CD14-positive monocyte (primary cell): Measurements from ENCODE around the gene STN1. TPM values are rescaled to one million over a fixed set of nuclear protein-coding genes. Genes with fewer than 3 reads are reported as not detected.

Experiments
- DNase-seq, 3 donors: peaks; one replicate each; pipeline ENCODE4 v3.0.0-alpha.2; 2011 to 2022
- H2AFZ ChIP-seq: 2 replicates; pipeline ENCODE4 v1.6.0; 2012; ENCODE audit warnings: mild to moderate bottlenecking, low read depth, low read length, inconsistent platforms; ENCODE audit not compliant: insufficient read depth, poor library complexity, severe bottlenecking
- H3K27ac ChIP-seq, 2 donors: 1 replicate in 1 of 2; 2 replicates in 1 of 2; pipeline ENCODE4 v1.5.1; 2012 to 2013; ENCODE audit warnings: low read length in 2 of 2, control low read depth in 1 of 2, inconsistent platforms in 1 of 2, low read depth in 1 of 2, mild to moderate bottlenecking in 1 of 2
- H3K27me3 ChIP-seq, 2 donors: one replicate each; pipeline versions ENCODE4 v1.6.0 to v1.6.1; 2011 to 2013; ENCODE audit warnings: low read length in 2 of 2; ENCODE audit not compliant: control insufficient read depth in 2 of 2, insufficient read depth in 2 of 2
- H3K36me3 ChIP-seq, 2 donors: replicated peaks in 1 of 2; 1 replicate in 1 of 2; 2 replicates in 1 of 2; pipeline versions ENCODE4 v1.5.1 to v1.6.1; 2012 to 2013; ENCODE audit warnings: low read length in 2 of 2, control low read depth in 1 of 2, inconsistent platforms in 1 of 2, mild to moderate bottlenecking in 1 of 2; ENCODE audit not compliant: insufficient read depth in 2 of 2, control insufficient read depth in 1 of 2
- H3K4me1 ChIP-seq, 2 donors: 1 replicate in 1 of 2; 2 replicates in 1 of 2; pipeline versions ENCODE4 v1.5.1 to v1.6.1; 2012 to 2013; ENCODE audit warnings: low read length in 2 of 2, control low read depth in 1 of 2, inconsistent platforms in 1 of 2, mild to moderate bottlenecking in 1 of 2, moderate library complexity in 1 of 2; ENCODE audit not compliant: insufficient read depth in 2 of 2, control insufficient read depth in 1 of 2
- H3K4me2 ChIP-seq: replicated peaks from 2 replicates; pipeline ENCODE3; 2012; ENCODE audit warnings: low read length, moderate library complexity, mild to moderate bottlenecking; ENCODE audit not compliant: poor library complexity, severe bottlenecking; ENCODE audit errors: extremely low read depth
- H3K4me3 ChIP-seq, 3 experiments: fragments of 200-600 bp in 1 of 3; sonication (generic) in 1 of 3; replicated peaks in 1 of 3; 1 replicate in 2 of 3; 2 replicates in 1 of 3; pipeline ENCODE4 v1.5.1; 2011 to 2013; ENCODE audit warnings: low read length in 3 of 3, mild to moderate bottlenecking in 3 of 3, control low read depth in 2 of 3, low read depth in 2 of 3, inconsistent platforms in 1 of 3, moderate library complexity in 1 of 3
- H3K79me2 ChIP-seq: 2 replicates; pipeline ENCODE4 v1.6.0; 2012; ENCODE audit warnings: mild to moderate bottlenecking, control low read depth, inconsistent platforms, low read length, moderate library complexity; ENCODE audit not compliant: insufficient read depth
- H3K9ac ChIP-seq: 2 replicates; pipeline ENCODE4 v1.6.0; 2017; ENCODE audit warnings: low read length, mild to moderate bottlenecking; ENCODE audit not compliant: insufficient read depth, poor library complexity, severe bottlenecking
- H3K9me3 ChIP-seq, 2 donors: replicated peaks in 1 of 2; 1 replicate in 1 of 2; 2 replicates in 1 of 2; pipeline versions ENCODE4 v1.5.1 to v1.6.1; 2012 to 2013; ENCODE audit warnings: low read length in 2 of 2, control low read depth in 1 of 2; ENCODE audit not compliant: control insufficient read depth in 1 of 2, insufficient read depth in 1 of 2
- H4K20me1 ChIP-seq: 2 replicates; pipeline ENCODE4 v1.6.0; 2012; ENCODE audit warnings: mild to moderate bottlenecking, low read length, control low read depth, moderate library complexity; ENCODE audit not compliant: insufficient read depth
- H3K27ac Mint-ChIP-seq, 7 donors: one replicate each; pipeline ENCODE4 v1.8.0; 2020; ENCODE audit warnings: mild to moderate bottlenecking in 7 of 7, mixed read lengths in 7 of 7, moderate library complexity in 6 of 7, inconsistent platforms in 2 of 7
- H3K27me3 Mint-ChIP-seq, 3 donors: one replicate each; pipeline ENCODE4 v1.8.0; 2021 to 2022; ENCODE audit warnings: low read depth in 3 of 3, mild to moderate bottlenecking in 3 of 3, mixed read lengths in 3 of 3, moderate library complexity in 3 of 3, inconsistent platforms in 1 of 3
- H3K36me3 Mint-ChIP-seq, 2 donors: one replicate each; pipeline ENCODE4 v1.8.0; 2020; ENCODE audit warnings: mixed read lengths in 2 of 2, inconsistent platforms in 1 of 2, mild to moderate bottlenecking in 1 of 2
- H3K4me1 Mint-ChIP-seq: one replicate; pipeline ENCODE4 v1.8.0; 2020; ENCODE audit warnings: mild to moderate bottlenecking, mixed read lengths
- H3K4me3 Mint-ChIP-seq, 2 donors: one replicate each; pipeline ENCODE4 v1.8.0; 2020; ENCODE audit warnings: mild to moderate bottlenecking in 2 of 2, mixed read lengths in 2 of 2, moderate library complexity in 1 of 2
- H3K9me3 Mint-ChIP-seq, 7 donors: one replicate each; pipeline ENCODE4 v1.8.0; 2020 to 2022; ENCODE audit warnings: mixed read lengths in 7 of 7, mild to moderate bottlenecking in 6 of 7, moderate library complexity in 6 of 7, inconsistent platforms in 2 of 7
- CTCF ChIP-seq: fragments of 200-600 bp; IDR thresholded peaks from one replicate; pipeline ENCODE4 v1.8.0; 2022; ENCODE audit warnings: antibody characterized with exemption, mild to moderate bottlenecking
- WGBS: methylation state at CpG from one replicate; pipeline ENCODE4 v1.1.5; 2013; ENCODE audit warnings: missing lambda C conversion rate; ENCODE audit not compliant: insufficient coverage; 5-methylcytosine and 5-hydroxymethylcytosine counted together
- intact Hi-C, 2 donors: fragments of 100-400 bp; cut with micrococcal nuclease; formaldehyde crosslinking; loops; one replicate each; pipeline versions ENCODE4 v1.15.0 to v1.15.1; 2023
- polyA plus RNA-seq, 3 donors: library from polyadenylated mRNA; depleted of rRNA in 1 of 3; unstranded in 2 of 3; stranded (reverse) in 1 of 3; fragments of 300-500 nt in 2 of 3; fragments of >200 nt in 1 of 3; fragmentation: Illumina TruSeq in 2 of 3; gene quantifications; 1 replicate in 2 of 3; 2 replicates in 1 of 3; pipeline ENCODE4 v1.2.3, GENCODE V29; 2012 to 2021

The STN1 gene
- polyA plus RNA-seq, 3 donors, result 19.3 to 37.4 (median 35.9) TPM

- TF ChIP-seq CTCF, result no peak
- Mint-ChIP-seq H3K27me3 (peaks cover 0 to 3% (median 0%) of the 10 kb centered on the region in 3 donors), H3K9me3 (no peaks in the 10 kb centered on the region), H3K27ac (no peak overlapping the region), H3K4me3 (no peak overlapping the region), H3K4me1 (no peaks in the 10 kb centered on the region), H3K36me3 (peaks cover 70 to 75% of the 10 kb centered on the region in 2 donors)
- H3K36me3 ChIP-seq, result peaks cover 62 to 77% of the 10 kb centered on the region in 2 donors
- no peak overlapping the region for H3K27ac ChIP-seq
- H3K4me2 ChIP-seq, result no peak overlapping the region
- H3K4me3 ChIP-seq, result no peak overlapping the region
- no peak for DNase-seq
- no peaks in the 10 kb centered on the region for H4K20me1 ChIP-seq
- WGBS, result 99% methylated on average over 7 of the region's 7 CpGs
- no peak overlapping the region for H3K9ac ChIP-seq
- no peaks in the 10 kb centered on the region for H3K79me2 ChIP-seq
- no peaks in the 10 kb centered on the region for H3K27me3 ChIP-seq
- intact Hi-C loops, result no loop called here
- H3K9me3 ChIP-seq, result no peaks in the 10 kb centered on the region
- H3K4me1 ChIP-seq, result no peaks in the 10 kb centered on the region
- no peak overlapping the region for H2AFZ ChIP-seq
Measured at GRCh38 chr10:103879831-103880230, 38.2 kb downstream of the STN1 start.

- no peaks in the 10 kb centered on the region for H3K9me3 Mint-ChIP-seq
- Histone ChIP-seq H4K20me1 (no peaks in the 10 kb centered on the region), H3K4me2 (no peak overlapping the region), H3K79me2 (no peaks in the 10 kb centered on the region), H3K9ac (no peak overlapping the region), H3K36me3 (peaks cover 62 to 73% of the 10 kb centered on the region in 2 donors), H3K4me3 (no peak overlapping the region), H2AFZ (no peak overlapping the region), H3K27me3 (no peaks in the 10 kb centered on the region), H3K4me1 (no peaks in the 10 kb centered on the region), H3K27ac (no peak overlapping the region), H3K9me3 (no peaks in the 10 kb centered on the region)
- peaks cover 71 to 79% of the 10 kb centered on the region in 2 donors for H3K36me3 Mint-ChIP-seq
- 86% methylated on average over 9 of the region's 9 CpGs for WGBS
- no peak for TF ChIP-seq CTCF
- intact Hi-C loops, result no loop called here
- no peak overlapping the region for H3K27ac Mint-ChIP-seq
- no peak for DNase-seq
- peaks cover 0 to 3% (median 0%) of the 10 kb centered on the region in 3 donors for H3K27me3 Mint-ChIP-seq
- no peaks in the 10 kb centered on the region for H3K4me1 Mint-ChIP-seq
- H3K4me3 Mint-ChIP-seq, result no peak overlapping the region
Measured at GRCh38 chr10:103879409-103879808, 38.6 kb downstream of the STN1 start.
